ENCODE results near the gene CHRM4.
A peak's percentile ranks its signal among the peaks of the same experiment; 100 is the strongest.

Gene CHRM4

DNA sequence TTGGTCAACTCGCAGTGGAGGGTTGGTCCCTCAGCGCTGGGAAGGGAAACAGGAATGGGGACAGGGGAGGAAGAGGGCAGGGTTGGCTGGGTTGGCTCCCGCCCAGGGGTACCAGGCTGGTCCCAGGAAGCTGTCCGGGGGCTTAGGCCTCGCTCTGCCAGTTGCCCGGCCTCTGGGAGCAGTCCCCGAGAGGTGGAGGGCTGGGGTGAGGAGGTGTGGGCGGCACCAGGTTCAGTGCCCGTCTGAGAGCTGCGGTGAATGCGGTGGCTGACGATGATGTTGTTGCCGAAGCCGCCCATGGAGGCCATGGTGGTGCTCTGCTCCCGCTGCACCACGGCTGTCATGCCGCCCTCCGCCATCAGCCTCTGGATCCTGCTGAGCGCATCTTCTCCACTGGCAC is 6.0 kb upstream of the CHRM4 start:
- TF ChIP-seq POLR2AphosphoS5 (IDR thresholded peaks at IDR 0.05; ENCODE audit: low read depth, low read length) (no peak), POLR2A (IDR thresholded peaks at IDR 0.05; ENCODE audit: low read depth, low read length) (no peak), TAF1 (IDR thresholded peaks at IDR 0.05; ENCODE audit: borderline replicate concordance, low read depth, low read length) (no peak)

DNA sequence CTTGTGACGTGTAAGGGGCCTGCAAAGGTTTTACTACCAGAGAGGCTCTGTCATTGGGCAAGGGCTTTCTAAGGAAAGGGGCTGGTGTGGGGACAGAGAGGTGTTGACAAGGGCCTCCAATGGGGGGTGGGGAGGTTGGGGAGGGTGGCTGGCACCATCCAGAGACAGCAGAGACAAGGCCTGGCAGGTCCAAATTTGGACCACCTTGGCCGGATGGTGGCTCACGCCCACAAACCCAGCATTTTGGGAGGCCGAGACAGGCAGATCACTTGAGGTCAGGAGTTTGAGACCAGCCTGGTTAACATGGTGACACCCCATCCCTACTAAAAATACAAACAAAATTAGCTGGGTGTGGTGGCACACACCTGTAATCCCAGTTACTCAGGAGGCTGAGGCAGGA is 2.2 kb upstream of the CHRM4 start:
- no peak for TF ChIP-seq POLR2AphosphoS5 (IDR thresholded peaks at IDR 0.05; ENCODE audit: low read depth, low read length)
- TF ChIP-seq POLR2A (IDR thresholded peaks at IDR 0.05; ENCODE audit: low read depth, low read length): no peak
- no peak for TF ChIP-seq TAF1 (IDR thresholded peaks at IDR 0.05; ENCODE audit: borderline replicate concordance, low read depth, low read length)
- no peak for DNase-seq (ENCODE audit: insufficient read length)
- FAIRE-seq: no peak

More for the DNA sequence above, 6.0 kb upstream of the CHRM4 start:
- DNase-seq (ENCODE audit: insufficient read length): no peak
- no peak for FAIRE-seq

DNA sequence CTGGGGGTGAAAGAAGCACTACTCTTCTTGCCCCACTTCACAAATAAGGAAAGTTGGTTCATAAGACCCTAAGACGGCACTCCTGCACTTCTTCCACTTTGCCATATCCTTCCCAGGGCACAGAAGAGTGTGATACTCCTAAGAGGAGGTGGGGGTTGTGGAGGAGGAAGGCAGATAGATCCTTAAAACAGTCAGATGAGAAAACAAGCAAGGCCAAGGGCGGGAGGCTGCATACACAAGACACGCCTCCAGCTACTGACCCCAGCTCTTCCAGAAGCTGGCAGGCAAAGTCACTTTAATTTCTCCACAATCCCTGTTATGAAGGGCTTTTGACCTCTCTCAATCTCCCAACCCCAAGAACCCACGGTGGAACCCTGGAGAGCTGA is 1.6 kb upstream of the CHRM4 start:
- DNase-seq (ENCODE audit: insufficient read length) (no peak), FAIRE-seq (peak; percentile 76)
- TF ChIP-seq POLR2AphosphoS5 (IDR thresholded peaks at IDR 0.05; ENCODE audit: low read depth, low read length): no peak
- TF ChIP-seq TAF1 (IDR thresholded peaks at IDR 0.05; ENCODE audit: borderline replicate concordance, low read depth, low read length): no peak
- no peak for TF ChIP-seq POLR2A (IDR thresholded peaks at IDR 0.05; ENCODE audit: low read depth, low read length)

DNA sequence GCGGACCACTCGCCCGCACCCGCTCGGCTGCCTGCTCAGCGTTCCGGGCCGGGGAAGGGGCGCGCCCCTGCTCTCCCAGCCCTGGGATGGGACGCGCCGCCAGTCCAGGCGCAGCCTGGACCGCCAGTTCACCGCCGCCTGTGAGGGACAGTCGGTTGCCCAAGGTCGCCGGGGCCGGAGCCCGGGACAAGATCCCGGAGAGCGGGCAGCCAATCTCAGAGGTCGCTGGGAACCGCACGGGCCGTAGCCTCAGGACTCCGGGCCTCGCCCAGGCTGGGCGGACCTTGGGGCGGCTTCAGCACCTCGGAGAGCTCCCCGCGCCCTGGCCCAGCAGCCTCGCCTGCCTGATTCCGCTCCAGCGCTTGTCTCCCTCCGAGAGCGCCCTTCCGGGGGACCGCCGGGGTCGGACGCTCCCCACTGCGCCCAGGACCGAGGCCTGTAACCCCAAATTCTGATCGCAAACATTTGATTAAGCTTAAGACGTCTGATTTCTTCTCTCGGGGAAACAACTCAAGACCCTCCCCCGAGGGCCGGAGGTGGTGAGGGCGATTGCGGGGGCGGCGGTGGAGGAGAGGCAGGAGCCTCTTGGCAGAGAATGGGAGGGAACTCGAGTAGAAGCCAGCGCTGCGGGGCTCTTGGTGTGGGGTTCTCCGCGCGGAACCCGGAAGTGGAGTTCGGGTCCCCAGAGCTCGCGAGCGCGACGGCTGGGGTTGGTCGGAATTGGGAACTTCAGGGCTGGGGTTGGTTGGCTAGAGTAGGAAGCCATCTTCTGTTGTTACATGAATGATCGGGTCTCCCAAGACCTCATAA is 1.1 kb upstream of the CHRM4 start:
- FAIRE-seq: peak; percentile 75
- TF ChIP-seq POLR2A (IDR thresholded peaks at IDR 0.05; ENCODE audit: low read depth, low read length) (no peak), POLR2AphosphoS5 (IDR thresholded peaks at IDR 0.05; ENCODE audit: low read depth, low read length) (no peak), TAF1 (IDR thresholded peaks at IDR 0.05; ENCODE audit: borderline replicate concordance, low read depth, low read length) (no peak)
- peak; percentile 97 for DNase-seq (ENCODE audit: insufficient read length)

DNA sequence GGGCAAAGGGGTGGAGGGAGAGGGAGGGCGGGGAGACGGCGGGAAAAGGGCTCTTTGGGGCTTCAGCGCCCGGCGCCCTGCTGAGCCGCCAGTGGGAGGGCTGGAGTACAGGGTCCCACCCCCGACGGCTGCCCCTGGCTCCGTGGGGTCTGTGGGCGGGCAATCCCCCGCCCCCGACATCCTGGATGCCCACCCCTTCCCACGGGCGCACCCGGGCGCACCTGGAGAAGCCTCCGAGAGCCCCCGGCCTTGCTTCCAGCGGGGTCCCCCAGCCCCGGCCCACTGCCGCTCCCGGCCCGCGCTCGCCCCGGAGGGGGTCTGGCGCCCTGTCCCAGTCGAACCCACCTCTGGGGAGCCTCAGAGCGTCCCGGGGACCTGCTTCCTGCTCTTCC is 394 bp downstream of the CHRM4 start:
- DNase-seq (ENCODE audit: insufficient read length): no peak
- FAIRE-seq: no peak
- TF ChIP-seq TAF1 (IDR thresholded peaks at IDR 0.05; ENCODE audit: borderline replicate concordance, low read depth, low read length): no peak
- TF ChIP-seq POLR2A (IDR thresholded peaks at IDR 0.05; ENCODE audit: low read depth, low read length): no peak
- no peak for TF ChIP-seq POLR2AphosphoS5 (IDR thresholded peaks at IDR 0.05; ENCODE audit: low read depth, low read length)

DNA sequence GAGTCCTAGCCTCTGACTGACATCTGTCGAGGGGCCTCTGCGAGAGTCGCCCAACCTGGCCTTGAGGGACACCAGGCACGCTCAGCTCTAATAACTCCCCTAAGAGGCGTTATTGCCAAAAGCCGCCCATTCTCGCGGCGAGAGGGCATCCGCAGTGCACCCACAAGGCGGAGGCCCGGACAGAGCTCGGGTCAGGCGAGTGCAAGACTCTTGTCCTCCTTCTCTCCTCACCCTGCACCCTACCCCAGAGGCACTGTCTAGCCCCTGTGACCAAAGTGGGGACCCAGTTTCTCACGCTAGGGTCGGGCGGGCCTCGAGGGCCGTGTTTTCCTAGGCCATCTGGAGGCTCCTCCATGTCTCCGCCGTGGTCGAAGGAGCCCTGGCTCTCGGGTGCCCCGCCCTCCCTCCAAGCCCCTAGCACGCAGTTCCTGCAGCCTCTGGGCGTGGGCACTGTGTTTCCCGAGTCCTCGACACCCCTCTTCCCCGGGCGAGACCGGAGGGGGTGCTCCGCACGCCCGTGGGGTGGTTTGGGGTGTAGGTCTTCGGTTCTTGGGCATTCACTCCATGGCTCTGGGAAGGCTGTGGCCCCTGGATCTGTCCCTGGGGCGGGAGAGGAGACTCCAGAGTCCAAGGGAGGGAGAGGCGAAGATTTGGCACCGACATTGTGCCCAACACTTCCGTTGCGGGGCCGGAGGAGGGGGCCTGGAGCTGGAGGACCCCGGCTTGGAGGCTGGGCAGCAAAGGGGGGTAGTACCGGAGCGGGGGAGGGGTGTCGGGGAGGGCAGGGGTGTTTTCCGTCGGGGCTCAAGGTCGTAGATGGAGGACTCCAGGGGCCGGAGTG is 1.0 kb downstream of the CHRM4 start:
- peak; percentile 78 for FAIRE-seq
- no peak for DNase-seq (ENCODE audit: insufficient read length)
- TF ChIP-seq TAF1 (IDR thresholded peaks at IDR 0.05; ENCODE audit: borderline replicate concordance, low read depth, low read length) (no peak), POLR2A (IDR thresholded peaks at IDR 0.05; ENCODE audit: low read depth, low read length) (no peak)

DNA sequence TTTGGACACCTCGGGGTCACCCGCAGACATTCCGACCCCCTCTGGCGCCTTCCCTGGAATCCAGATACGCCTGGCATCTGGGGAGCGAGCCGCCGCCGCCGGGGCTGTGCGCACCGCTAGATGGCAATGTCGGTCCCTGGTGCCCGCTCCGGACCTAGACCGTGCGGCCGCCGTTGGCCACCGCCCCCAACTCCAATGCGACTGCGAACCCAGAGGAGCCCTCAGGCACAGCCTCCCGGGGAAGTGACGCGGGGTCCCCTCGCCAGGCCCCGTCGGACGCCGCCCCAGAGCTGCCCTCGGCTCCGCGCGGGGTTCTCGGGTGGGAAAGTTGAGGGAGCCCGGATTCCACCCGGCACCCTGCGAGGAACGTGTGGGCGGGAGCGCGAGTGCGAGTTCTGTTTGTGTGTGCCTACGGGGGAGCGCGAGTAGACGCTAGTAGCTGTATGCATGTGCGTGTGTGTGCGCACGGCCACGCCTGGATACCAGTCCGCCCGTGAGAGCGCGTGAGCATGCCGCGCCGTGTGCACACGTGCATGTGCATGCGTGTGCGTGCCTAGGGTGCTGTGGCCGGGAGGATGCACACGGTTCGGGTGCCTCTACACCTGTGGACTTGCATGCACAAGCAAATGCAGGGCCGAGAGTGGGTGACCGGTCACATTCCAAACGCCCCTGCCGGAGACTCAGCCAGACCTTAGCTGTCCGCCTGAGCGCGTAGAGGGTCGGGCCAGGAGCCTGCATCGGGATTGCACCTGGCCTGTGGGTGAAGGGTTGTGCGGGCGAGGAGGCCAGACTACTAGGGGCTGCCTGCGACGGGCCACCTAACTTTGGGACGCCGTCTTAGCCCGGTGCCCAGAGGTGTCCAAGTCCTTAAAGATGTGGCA is 1.9 kb downstream of the CHRM4 start:
- TF ChIP-seq POLR2AphosphoS5 (IDR thresholded peaks at IDR 0.05; ENCODE audit: low read depth, low read length) (no peak), POLR2A (IDR thresholded peaks at IDR 0.05; ENCODE audit: low read depth, low read length) (no peak), TAF1 (IDR thresholded peaks at IDR 0.05; ENCODE audit: borderline replicate concordance, low read depth, low read length) (no peak)
- peak; percentile 90 for DNase-seq (ENCODE audit: insufficient read length)
- peak; percentile 48 for FAIRE-seq

DNA sequence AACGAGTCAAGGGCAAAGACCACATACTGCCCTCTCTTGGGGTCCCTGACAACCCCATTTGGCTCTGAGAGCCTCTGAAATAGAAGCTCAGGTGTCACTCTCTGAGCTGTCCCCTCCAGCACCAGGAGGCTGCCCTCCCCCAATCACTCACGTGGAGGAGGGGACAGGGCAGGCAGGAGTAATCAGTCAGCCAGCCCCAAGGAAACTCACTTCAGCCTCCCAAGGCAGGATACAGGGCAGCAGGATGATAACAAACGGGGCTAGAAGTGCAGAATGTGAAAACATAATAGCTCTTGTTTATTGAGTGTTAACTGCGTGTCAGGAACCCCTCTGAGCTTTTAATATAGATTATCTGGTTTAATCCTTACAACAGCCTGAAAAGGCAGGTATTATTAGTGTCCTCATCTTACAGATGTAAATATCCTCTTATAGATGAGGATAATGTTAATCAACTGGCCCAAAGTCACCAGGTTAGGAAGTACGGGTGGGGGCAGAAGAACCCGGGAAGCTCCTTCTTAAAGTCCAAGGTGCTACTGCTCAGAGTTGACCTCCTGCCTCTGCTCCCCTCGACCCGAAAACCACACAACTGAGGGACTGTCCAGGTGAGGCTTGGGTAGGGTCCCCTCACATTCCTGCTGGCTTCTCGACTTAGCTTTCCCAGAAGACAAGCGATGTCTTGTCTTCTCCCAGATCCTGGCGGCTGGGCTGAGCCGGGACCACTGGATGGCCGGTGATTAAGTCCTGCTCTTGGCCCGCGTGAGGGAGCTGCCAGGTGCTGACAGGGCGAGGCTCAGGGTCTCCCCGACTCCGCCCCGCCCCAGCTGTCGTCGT is 2.7 kb downstream of the CHRM4 start:
- DNase-seq (ENCODE audit: insufficient read length): no peak
- peak; percentile 5 for FAIRE-seq

DNA sequence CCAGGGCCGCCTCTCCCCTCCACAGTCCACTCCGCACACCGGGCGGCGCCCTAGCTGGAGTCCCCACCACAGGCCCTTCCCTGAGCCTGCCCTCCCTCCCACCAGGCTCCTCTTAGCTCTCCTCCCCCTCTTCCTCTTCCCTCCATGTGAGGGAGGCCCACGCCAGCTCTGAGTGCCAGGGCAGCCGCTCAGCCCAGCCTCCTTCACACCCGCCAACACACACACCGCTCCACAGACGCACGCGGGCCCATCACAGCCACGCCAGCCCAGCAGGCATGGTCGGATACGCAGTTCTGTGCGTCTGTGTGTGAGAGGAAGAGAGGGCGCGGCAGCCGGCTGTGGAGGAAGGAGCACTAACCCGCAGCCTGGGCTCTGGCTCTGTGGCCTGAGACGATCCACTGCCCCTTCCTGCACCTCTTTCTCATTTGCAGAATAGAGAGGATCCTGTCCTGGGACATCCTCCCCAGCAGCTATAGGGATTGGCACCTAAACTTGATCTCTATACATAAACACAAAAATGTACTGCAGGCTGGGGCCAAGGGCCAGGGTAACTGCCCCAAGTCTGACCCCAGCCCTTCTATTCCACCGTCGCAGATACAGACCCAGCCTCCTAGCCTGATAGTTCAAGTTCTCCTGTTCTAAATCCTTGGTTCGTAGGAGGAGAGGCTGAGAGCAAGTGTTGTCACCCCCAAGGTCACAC is 3.5 kb downstream of the CHRM4 start:
- TF ChIP-seq POLR2A (IDR thresholded peaks at IDR 0.05; ENCODE audit: low read depth, low read length): no peak
- TF ChIP-seq TAF1 (IDR thresholded peaks at IDR 0.05; ENCODE audit: borderline replicate concordance, low read depth, low read length): no peak
- TF ChIP-seq POLR2AphosphoS5 (IDR thresholded peaks at IDR 0.05; ENCODE audit: low read depth, low read length): no peak
- peak; percentile 38 for FAIRE-seq
- DNase-seq (ENCODE audit: insufficient read length): no peak

More for the DNA sequence above, 2.7 kb downstream of the CHRM4 start:
- TF ChIP-seq POLR2AphosphoS5 (IDR thresholded peaks at IDR 0.05; ENCODE audit: low read depth, low read length) (no peak), POLR2A (IDR thresholded peaks at IDR 0.05; ENCODE audit: low read depth, low read length) (no peak), TAF1 (IDR thresholded peaks at IDR 0.05; ENCODE audit: borderline replicate concordance, low read depth, low read length) (no peak)

DNA sequence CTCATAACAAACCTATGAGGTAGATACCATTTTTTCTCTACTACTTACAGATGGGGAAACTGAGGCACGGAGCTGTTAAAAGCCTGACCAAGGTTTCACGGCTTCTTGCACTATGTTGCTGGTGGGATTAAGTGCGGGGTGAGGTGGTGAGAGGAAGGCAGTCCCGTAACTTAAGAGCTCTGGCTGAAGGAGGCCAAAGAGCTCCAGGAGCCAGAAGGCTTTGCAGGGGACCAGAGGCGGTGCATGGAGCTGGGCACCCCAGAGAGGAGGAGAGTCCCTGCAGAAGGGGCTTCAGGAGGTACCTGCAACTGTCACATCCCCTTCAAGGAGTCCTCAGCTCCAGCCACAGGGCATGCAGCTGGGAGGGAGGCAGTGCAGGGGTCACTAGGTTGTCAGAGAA is 4.1 kb downstream of the CHRM4 start:
- TF ChIP-seq POLR2A (IDR thresholded peaks at IDR 0.05; ENCODE audit: low read depth, low read length) (no peak), POLR2AphosphoS5 (IDR thresholded peaks at IDR 0.05; ENCODE audit: low read depth, low read length) (no peak), TAF1 (IDR thresholded peaks at IDR 0.05; ENCODE audit: borderline replicate concordance, low read depth, low read length) (no peak)
- DNase-seq (ENCODE audit: insufficient read length): no peak
- FAIRE-seq: no peak

Data from GM12892 (cell line).